Activated T-cell treated with anti-CD3 and anti-CD28 coated beads, Interleukin-2, amount 50 U/mL, for 72 hours (primary cell): Measurements from ENCODE around the gene MPDZ. TPM values are rescaled to one million over a fixed set of nuclear protein-coding genes. Genes with fewer than 3 reads are reported as not detected.

Experiments
- ATAC-seq, 2 donors: fragments of 150-1000 bp; cut with Tn5 transposase; replicated peaks in 1 of 2; 2 replicates each; pipeline ENCODE4 v1.10.0; 2021; ENCODE audit warnings: moderate library complexity in 2 of 2, mild to moderate bottlenecking in 1 of 2
- DNase-seq, 2 donors: peaks; one replicate each; pipeline ENCODE4 v3.0.0; 2021 to 2022; ENCODE audit warnings: mixed read lengths in 1 of 2
- H3K27ac Mint-ChIP-seq: one replicate; pipeline ENCODE4 v1.8.0; 2022; ENCODE audit warnings: mild to moderate bottlenecking, moderate library complexity, mixed read lengths
- H3K27me3 Mint-ChIP-seq: one replicate; pipeline ENCODE4 v1.8.0; 2022; ENCODE audit warnings: low read depth, mixed read lengths
- H3K36me3 Mint-ChIP-seq, 2 donors: one replicate each; pipeline ENCODE4 v1.8.0; 2022; ENCODE audit warnings: mixed read lengths in 2 of 2, mild to moderate bottlenecking in 1 of 2; ENCODE audit not compliant: insufficient read depth in 2 of 2
- H3K4me1 Mint-ChIP-seq: one replicate; pipeline ENCODE4 v1.8.0; 2022; ENCODE audit warnings: low read depth, mixed read lengths
- H3K4me3 Mint-ChIP-seq, 2 donors: one replicate each; pipeline ENCODE4 v1.8.0; 2022; ENCODE audit warnings: mild to moderate bottlenecking in 2 of 2, mixed read lengths in 2 of 2, moderate library complexity in 2 of 2
- H3K9me3 Mint-ChIP-seq, 2 donors: one replicate each; pipeline ENCODE4 v1.8.0; 2022; ENCODE audit warnings: mixed read lengths in 2 of 2
- total RNA-seq, 2 donors: library from RNA; stranded (reverse); gene quantifications; one replicate each; pipeline ENCODE4 v1.2.3, GENCODE V29; 2022

The MPDZ gene
- not detected for total RNA-seq

GRCh38 chr9:13279284-13280141, at the start of gene MPDZ:
Gene MPDZ (minus strand): TSS chr9:13279692. CDS start chr9:13250315, 29,377 bp downstream.
- no peak for ATAC-seq
- Mint-ChIP-seq H3K4me3 (no peak within 1 kb of the TSS), H3K27me3 (peaks cover 15% of the 10 kb centered on the region)

GRCh38 chr9:13324988-13325387, 45.5 kb upstream of the MPDZ start:
- Mint-ChIP-seq H3K4me1 (no peaks in the 10 kb centered on the region), H3K36me3 (peaks cover 0 to 2% of the 10 kb centered on the region in 2 donors), H3K27me3 (no peaks in the 10 kb centered on the region), H3K4me3 (no peak overlapping the region), H3K27ac (no peak overlapping the region), H3K9me3 (peaks cover 2 to 7% of the 10 kb centered on the region in 2 donors)
- DNase-seq (no peak), ATAC-seq (no peak)

More at GRCh38 chr9:13279284-13280141, at the start of gene MPDZ:
- Mint-ChIP-seq H3K4me1 (no peaks in the 10 kb centered on the region), H3K9me3 (peaks cover 2 to 3% of the 10 kb centered on the region in 2 donors), H3K36me3 (no peaks in the 10 kb centered on the region), H3K27ac (no peak within 1 kb of the TSS)
- no peak for DNase-seq

GRCh38 chr9:13322828-13323550, 43.5 kb upstream of the MPDZ start:
- ATAC-seq, result no peak
- Mint-ChIP-seq H3K4me3 (no peak overlapping the region), H3K9me3 (peaks cover 8% of the 10 kb centered on the region in 2 donors), H3K27ac (no peak overlapping the region), H3K27me3 (no peaks in the 10 kb centered on the region), H3K36me3 (peaks cover 0 to 5% of the 10 kb centered on the region in 2 donors), H3K4me1 (no peaks in the 10 kb centered on the region)
- DNase-seq, result no peak

- no peaks in the 10 kb centered on the region for H3K4me1 Mint-ChIP-seq
Observed at GRCh38 chr9:13318027-13318426, 38.5 kb upstream of the MPDZ start.

GRCh38 chr9:13296972-13297371, 17.5 kb upstream of the MPDZ start:
- no peak overlapping the region for H3K27ac Mint-ChIP-seq
- DNase-seq, result no peak
- H3K4me1 Mint-ChIP-seq, result no peaks in the 10 kb centered on the region
- H3K36me3 Mint-ChIP-seq, result peaks cover 3 to 6% of the 10 kb centered on the region in 2 donors
- H3K9me3 Mint-ChIP-seq, result peaks cover 9 to 13% of the 10 kb centered on the region in 2 donors
- no peaks in the 10 kb centered on the region for H3K27me3 Mint-ChIP-seq
- ATAC-seq, result no peak
- H3K4me3 Mint-ChIP-seq, result no peak overlapping the region

More at GRCh38 chr9:13318027-13318426, 38.5 kb upstream of the MPDZ start:
- H3K27ac Mint-ChIP-seq, result no peak overlapping the region
- H3K27me3 Mint-ChIP-seq, result no peaks in the 10 kb centered on the region
- H3K36me3 Mint-ChIP-seq, result peaks cover 0 to 7% of the 10 kb centered on the region in 2 donors
- DNase-seq, result no peak
- ATAC-seq, result no peak
- peaks cover 7 to 14% of the 10 kb centered on the region in 2 donors for H3K9me3 Mint-ChIP-seq
- no peak overlapping the region for H3K4me3 Mint-ChIP-seq

GRCh38 chr9:13295556-13295955, 16.1 kb upstream of the MPDZ start:
- DNase-seq, result no peak
- peaks cover 9 to 13% of the 10 kb centered on the region in 2 donors for H3K9me3 Mint-ChIP-seq
- no peak overlapping the region for H3K27ac Mint-ChIP-seq
- no peak overlapping the region for H3K4me3 Mint-ChIP-seq
- H3K36me3 Mint-ChIP-seq, result peaks cover 3 to 6% of the 10 kb centered on the region in 2 donors
- H3K4me1 Mint-ChIP-seq, result no peaks in the 10 kb centered on the region
- H3K27me3 Mint-ChIP-seq, result no peaks in the 10 kb centered on the region
- ATAC-seq, result no peak

- Mint-ChIP-seq H3K4me3 (no peak overlapping the region), H3K27ac (no peak overlapping the region), H3K4me1 (no peaks in the 10 kb centered on the region), H3K9me3 (peaks cover 7 to 12% of the 10 kb centered on the region in 2 donors), H3K36me3 (peaks cover 3 to 5% of the 10 kb centered on the region in 2 donors), H3K27me3 (no peaks in the 10 kb centered on the region)
- DNase-seq (no peak), ATAC-seq (no peak)
Observed at GRCh38 chr9:13292782-13293181, 13.3 kb upstream of the MPDZ start.

GRCh38 chr9:13292158-13292557, 12.7 kb upstream of the MPDZ start:
- Mint-ChIP-seq H3K27me3 (no peaks in the 10 kb centered on the region), H3K9me3 (peaks cover 12 to 14% of the 10 kb centered on the region in 2 donors), H3K4me1 (no peaks in the 10 kb centered on the region), H3K27ac (no peak overlapping the region), H3K36me3 (peaks cover 3 to 5% of the 10 kb centered on the region in 2 donors), H3K4me3 (no peak overlapping the region)
- ATAC-seq (no peak), DNase-seq (no peak)

- DNase-seq (no peak), ATAC-seq (no peak)
- Mint-ChIP-seq H3K4me1 (no peaks in the 10 kb centered on the region), H3K36me3 (peaks cover 0 to 5% of the 10 kb centered on the region in 2 donors), H3K9me3 (peaks cover 12% of the 10 kb centered on the region in 2 donors), H3K4me3 (no peak overlapping the region), H3K27me3 (no peaks in the 10 kb centered on the region), H3K27ac (no peak overlapping the region)
Observed at GRCh38 chr9:13291718-13292117, 12.2 kb upstream of the MPDZ start.

- DNase-seq (no peak), ATAC-seq (no peak)
- no peak overlapping the region for H3K27ac Mint-ChIP-seq
- no peak overlapping the region for H3K4me3 Mint-ChIP-seq
- H3K9me3 Mint-ChIP-seq, result peaks cover 12 to 14% of the 10 kb centered on the region in 2 donors
- H3K4me1 Mint-ChIP-seq, result no peaks in the 10 kb centered on the region
- H3K27me3 Mint-ChIP-seq, result peaks cover 9% of the 10 kb centered on the region
- H3K36me3 Mint-ChIP-seq, result no peaks in the 10 kb centered on the region
Observed at GRCh38 chr9:13284011-13284410, 4.5 kb upstream of the MPDZ start.

- peaks cover 11 to 12% of the 10 kb centered on the region in 2 donors for H3K9me3 Mint-ChIP-seq
- no peak overlapping the region for H3K4me3 Mint-ChIP-seq
- no peaks in the 10 kb centered on the region for H3K36me3 Mint-ChIP-seq
- no peak for ATAC-seq
- H3K27me3 Mint-ChIP-seq, result peaks cover 15% of the 10 kb centered on the region
- H3K4me1 Mint-ChIP-seq, result no peaks in the 10 kb centered on the region
- no peak for DNase-seq
- H3K27ac Mint-ChIP-seq, result no peak overlapping the region
Observed at GRCh38 chr9:13282998-13283397, 3.5 kb upstream of the MPDZ start.

- H3K27me3 Mint-ChIP-seq, result peaks cover 15% of the 10 kb centered on the region
- H3K36me3 Mint-ChIP-seq, result no peaks in the 10 kb centered on the region
- no peak overlapping the region for H3K4me3 Mint-ChIP-seq
- DNase-seq (no peak), ATAC-seq (no peak)
- H3K4me1 Mint-ChIP-seq, result no peaks in the 10 kb centered on the region
- H3K27ac Mint-ChIP-seq, result no peak overlapping the region
- peaks cover 6 to 7% of the 10 kb centered on the region in 2 donors for H3K9me3 Mint-ChIP-seq
Observed at GRCh38 chr9:13281356-13282016, 2.0 kb upstream of the MPDZ start.
